Measurements from ENCODE around the gene GAN.

The GAN gene

DNA sequence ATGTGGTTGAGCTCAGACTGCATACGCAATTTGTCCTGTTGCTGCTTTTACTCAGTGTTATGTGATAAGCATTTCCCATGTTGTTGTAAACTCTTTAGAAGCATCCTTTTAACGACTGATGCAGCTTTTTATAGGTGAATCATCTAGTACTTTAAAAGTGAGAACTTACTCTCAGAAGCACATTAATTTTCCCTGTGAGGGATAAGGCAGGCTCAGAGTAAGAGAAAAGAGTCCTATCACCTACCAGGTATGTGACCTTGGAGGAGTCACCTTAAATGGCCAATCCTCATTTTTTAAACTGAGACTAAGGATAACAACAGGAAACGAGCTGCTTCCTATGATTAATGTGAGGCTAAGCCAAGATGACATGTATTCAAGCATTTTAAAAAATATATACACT lies 34.4 kb upstream of the GAN start:
- no peaks in the 10 kb centered on the region for H3K9me3 ChIP-seq (ENCODE audit: control insufficient read depth, insufficient read depth, low read length)
- H3K36me3 ChIP-seq (ENCODE audit: control insufficient read depth, low read length): no peaks in the 10 kb centered on the region
- H3K4me2 ChIP-seq (ENCODE audit: low read length): no peak overlapping the region
- no peak for TF ChIP-seq CTCF (IDR thresholded peaks at IDR 0.05; ENCODE audit: low read depth, low read length, poor library complexity, severe bottlenecking)
- no peak for TF ChIP-seq EZH2phosphoT487 (IDR thresholded peaks at IDR 0.05; ENCODE audit: borderline replicate concordance, low read length)
- H3F3A ChIP-seq (ENCODE audit: control insufficient read depth, insufficient read depth): no peaks in the 10 kb centered on the region
- H3K27me3 ChIP-seq (ENCODE audit: control insufficient read depth, low read length): no peaks in the 10 kb centered on the region; the same call in 1 of the 2 replicates
- no peaks in the 10 kb centered on the region for H3K4me1 ChIP-seq (ENCODE audit: control insufficient read depth, low read length)
- H3K79me2 ChIP-seq (ENCODE audit: control insufficient read depth, low read length): no peaks in the 10 kb centered on the region
- H3K4me3 ChIP-seq (ENCODE audit: low read length): no peak overlapping the region
- no peaks in the 10 kb centered on the region for H3K9me2 ChIP-seq (replicated peaks; ENCODE audit: control insufficient read depth, low read length)
- no peak overlapping the region for H3K27ac ChIP-seq (ENCODE audit: low read depth, low read length)
- no peaks in the 10 kb centered on the region for H4K20me1 ChIP-seq (ENCODE audit: control insufficient read depth, insufficient read depth, low read depth, low read length)

DNA sequence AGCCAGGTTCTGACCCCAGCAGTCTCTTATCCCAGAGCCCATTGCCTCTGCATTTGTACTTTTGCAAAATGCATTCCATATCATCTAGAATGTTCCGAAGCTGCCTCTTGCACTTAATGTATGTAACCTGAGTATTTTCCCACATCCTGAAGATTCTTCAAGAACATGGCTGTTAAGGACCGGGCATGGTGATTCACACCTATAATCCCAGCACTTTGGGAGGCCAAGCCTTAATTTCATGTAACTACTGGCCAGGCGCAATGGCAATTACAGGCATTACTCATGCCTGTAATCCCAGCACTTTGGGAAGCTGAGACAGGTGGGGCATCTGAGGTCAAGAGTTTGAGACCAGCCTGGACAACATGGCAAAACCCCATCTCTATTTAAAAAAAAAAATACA lies 31.7 kb upstream of the GAN start:
- no peak for TF ChIP-seq EZH2phosphoT487 (IDR thresholded peaks at IDR 0.05; ENCODE audit: borderline replicate concordance, low read length)
- no peak for TF ChIP-seq CTCF (IDR thresholded peaks at IDR 0.05; ENCODE audit: low read depth, low read length, poor library complexity, severe bottlenecking)
- no peak overlapping the region for H3K4me3 ChIP-seq (ENCODE audit: low read length)
- H3K79me2 ChIP-seq (ENCODE audit: control insufficient read depth, low read length): no peaks in the 10 kb centered on the region

GRCh38 chr16:81284995-81285600 lies 29.7 kb upstream of the GAN start:
- Histone ChIP-seq H3K79me2 (ENCODE audit: control insufficient read depth, low read length) (no peaks in the 10 kb centered on the region), H3K27ac (ENCODE audit: low read depth, low read length) (no peak overlapping the region), H3K4me3 (ENCODE audit: low read length) (no peak overlapping the region), H3K4me2 (ENCODE audit: low read length) (no peak overlapping the region), H3K27me3 (ENCODE audit: control insufficient read depth, low read length) (no peaks in the 10 kb centered on the region; the same call in 1 of the 2 replicates), H3K36me3 (ENCODE audit: control insufficient read depth, low read length) (no peaks in the 10 kb centered on the region), H3F3A (ENCODE audit: control insufficient read depth, insufficient read depth) (no peaks in the 10 kb centered on the region), H3K9me2 (replicated peaks; ENCODE audit: control insufficient read depth, low read length) (no peaks in the 10 kb centered on the region), H3K9me3 (ENCODE audit: control insufficient read depth, insufficient read depth, low read length) (no peaks in the 10 kb centered on the region), H4K20me1 (ENCODE audit: control insufficient read depth, insufficient read depth, low read depth, low read length) (no peaks in the 10 kb centered on the region), H3K4me1 (ENCODE audit: control insufficient read depth, low read length) (no peaks in the 10 kb centered on the region)
- TF ChIP-seq CTCF (IDR thresholded peaks at IDR 0.05; ENCODE audit: low read depth, low read length, poor library complexity, severe bottlenecking): no peak
- TF ChIP-seq EZH2phosphoT487 (IDR thresholded peaks at IDR 0.05; ENCODE audit: borderline replicate concordance, low read length): no peak

More for the DNA sequence above, 31.7 kb upstream of the GAN start:
- H3K9me2 ChIP-seq (replicated peaks; ENCODE audit: control insufficient read depth, low read length): no peaks in the 10 kb centered on the region
- no peak overlapping the region for H3K4me2 ChIP-seq (ENCODE audit: low read length)
- no peak overlapping the region for H3K27ac ChIP-seq (ENCODE audit: low read depth, low read length)
- no peaks in the 10 kb centered on the region for H3K4me1 ChIP-seq (ENCODE audit: control insufficient read depth, low read length)
- no peaks in the 10 kb centered on the region; the same call in 1 of the 2 replicates for H3K27me3 ChIP-seq (ENCODE audit: control insufficient read depth, low read length)
- no peaks in the 10 kb centered on the region for H4K20me1 ChIP-seq (ENCODE audit: control insufficient read depth, insufficient read depth, low read depth, low read length)
- no peaks in the 10 kb centered on the region for H3F3A ChIP-seq (ENCODE audit: control insufficient read depth, insufficient read depth)
- H3K9me3 ChIP-seq (ENCODE audit: control insufficient read depth, insufficient read depth, low read length): no peaks in the 10 kb centered on the region
- no peaks in the 10 kb centered on the region for H3K36me3 ChIP-seq (ENCODE audit: control insufficient read depth, low read length)
